H54 (cell line): ENCODE data around the gene AGPS.
"Not testable (repeated sequence)": the region's sequence is repeated elsewhere in the genome, so short reads cannot be mapped to it uniquely, and the experiment has no call there.

ENCODE experiments used
- DNase-seq: peaks from one replicate; pipeline ENCODE4 v3.0.0; 2011; ENCODE audit warnings: low spot score, mixed read lengths; ENCODE audit not compliant: insufficient read length
- FAIRE-seq: peaks from 3 replicates; lab custom pipeline; 2011; peaks lifted over from hg19 to GRCh38; lab: Jason Lieb, UNC
- POLR2A ChIP-seq: IDR thresholded peaks from 2 replicates; pipeline ENCODE4 v1.6.1; 2011; ENCODE audit warnings: low read depth, mild to moderate bottlenecking, low read length

Gene AGPS

DNA sequence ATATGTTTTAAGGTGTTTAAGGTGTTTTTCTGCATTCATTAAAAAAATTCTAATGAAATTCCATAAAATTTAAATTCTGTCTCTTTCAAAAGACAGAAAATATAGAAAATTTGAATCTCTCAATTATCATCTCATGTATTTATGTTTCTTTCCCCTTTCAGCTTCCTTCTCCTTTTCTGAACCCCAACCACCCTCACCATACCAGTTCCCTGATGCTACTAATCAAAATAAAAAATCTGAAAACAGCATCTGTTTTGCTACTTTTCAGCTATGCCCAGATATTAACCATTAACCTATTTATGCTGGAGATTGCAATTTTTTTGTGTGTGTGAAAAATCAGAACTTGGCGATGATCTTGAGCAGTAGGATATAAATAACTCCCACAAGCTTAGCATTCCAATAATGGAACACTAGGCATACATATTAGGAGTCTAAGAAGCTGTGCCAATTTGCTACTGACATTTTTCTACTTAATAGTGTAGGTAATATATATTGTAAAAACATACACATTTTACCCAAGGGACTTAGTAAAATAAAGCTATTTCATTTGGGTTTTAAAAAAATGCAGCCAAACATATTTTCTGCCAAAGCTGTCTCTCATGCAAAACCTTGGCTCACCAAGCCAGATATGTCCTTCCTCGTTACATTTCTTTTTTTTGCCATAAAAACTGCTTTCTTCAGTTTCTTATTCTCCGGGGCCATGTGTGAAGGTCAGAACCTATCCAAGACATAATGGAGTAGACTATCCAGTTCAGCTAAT, 32.6 kb upstream of the AGPS start:
- no peak for TF ChIP-seq POLR2A
- FAIRE-seq: no peak
- no peak for DNase-seq

DNA sequence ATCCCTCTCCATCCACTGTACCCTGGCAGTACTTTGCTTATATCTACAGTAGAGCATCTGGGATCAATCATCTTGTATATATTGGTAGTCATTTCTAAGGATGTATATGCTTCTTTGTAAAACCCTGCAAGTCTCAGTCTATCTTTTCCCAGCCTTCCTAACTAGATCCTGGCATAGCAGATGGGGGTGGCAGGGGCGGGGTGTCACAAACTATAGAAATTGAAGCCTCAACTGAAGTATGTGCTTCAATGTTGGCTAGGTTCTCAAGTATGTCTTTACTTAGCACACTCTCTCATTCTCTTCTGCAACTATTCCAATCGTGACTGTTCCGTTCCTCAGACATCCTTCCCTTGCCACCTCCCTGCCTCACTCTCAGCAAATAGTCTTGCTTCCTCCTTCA, 30.1 kb upstream of the AGPS start:
- no peak for FAIRE-seq
- TF ChIP-seq POLR2A: no peak
- no peak for DNase-seq

DNA sequence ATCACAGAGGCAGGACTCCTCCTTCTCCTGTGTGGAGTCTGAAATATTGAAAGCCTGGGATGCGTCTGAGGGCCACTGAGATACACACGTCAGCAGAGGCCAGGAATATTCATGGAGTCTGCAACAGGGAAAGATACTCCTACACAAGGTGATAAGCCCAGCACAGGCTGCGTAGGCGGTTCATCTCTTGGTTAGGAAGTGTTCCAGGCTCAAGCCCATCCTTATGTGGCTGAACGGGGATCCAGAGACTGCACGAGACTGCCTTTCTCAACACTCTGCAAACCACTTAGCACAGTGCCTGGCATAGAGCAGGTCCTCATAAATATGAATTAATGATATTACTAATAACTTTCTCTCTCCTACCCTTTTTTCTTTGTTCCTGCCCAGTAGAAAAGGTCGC, 29.2 kb upstream of the AGPS start:
- no peak for TF ChIP-seq POLR2A
- DNase-seq: no peak
- no peak for FAIRE-seq

DNA sequence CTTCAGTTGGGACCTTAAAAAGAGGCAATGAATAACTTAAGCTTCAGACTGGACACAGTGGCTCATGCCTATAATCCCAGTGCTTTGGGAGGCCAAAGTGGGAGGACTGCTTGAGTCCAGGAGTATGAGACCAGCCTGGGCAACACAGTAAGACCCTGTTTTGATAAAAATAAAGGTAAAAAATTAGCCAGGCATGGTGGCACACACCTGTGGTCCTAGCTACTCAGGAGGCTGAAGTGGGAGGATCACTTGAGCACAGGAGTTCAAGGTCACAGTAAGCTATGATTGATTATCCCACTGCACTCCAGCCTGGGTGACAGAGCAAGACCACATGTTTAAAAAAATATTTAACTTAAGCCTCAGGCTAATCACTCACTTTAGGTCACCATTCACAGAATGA, 26.8 kb upstream of the AGPS start:
- not testable (repeated sequence) for FAIRE-seq, DNase-seq

DNA sequence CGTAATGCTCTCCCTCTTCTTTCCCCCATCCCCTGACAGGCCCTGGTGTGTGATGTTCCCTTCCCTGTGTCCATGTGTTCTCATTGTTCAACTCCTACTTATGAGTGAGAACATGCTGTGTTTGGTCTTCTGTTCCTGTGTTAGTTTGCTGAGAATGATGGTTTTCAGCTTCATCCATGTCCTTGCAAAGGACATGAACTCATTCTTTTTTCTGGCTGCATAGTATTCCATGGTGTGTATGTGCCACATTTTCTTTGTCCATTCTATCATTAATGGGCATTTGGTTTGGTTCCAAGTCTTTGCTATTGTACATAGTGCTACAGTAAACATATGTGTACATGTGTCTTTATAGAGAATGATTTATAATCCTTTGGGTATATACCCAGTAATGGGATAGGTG, 24.6 kb upstream of the AGPS start:
- not testable (repeated sequence) for FAIRE-seq, DNase-seq

DNA sequence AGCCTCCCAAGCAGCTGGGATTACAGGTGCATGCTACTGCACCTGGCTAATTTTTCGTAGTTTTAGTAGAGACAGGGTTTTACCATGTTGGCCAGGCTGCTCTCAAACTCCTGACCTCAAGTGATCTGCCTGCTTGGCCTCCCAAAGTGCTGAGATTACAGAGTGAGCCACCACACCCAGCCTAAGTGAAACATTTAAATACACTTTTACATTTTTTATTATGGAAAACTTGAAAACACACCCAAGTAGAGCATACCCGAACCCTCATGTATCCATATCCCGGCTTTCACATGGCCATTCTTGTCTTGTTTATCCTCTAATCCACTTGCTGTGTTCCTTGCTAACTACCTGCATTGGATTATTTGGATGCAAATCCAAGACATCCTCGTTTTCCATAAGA, 13.2 kb upstream of the AGPS start:
- no peak for TF ChIP-seq POLR2A
- DNase-seq: no peak
- no peak for FAIRE-seq

DNA sequence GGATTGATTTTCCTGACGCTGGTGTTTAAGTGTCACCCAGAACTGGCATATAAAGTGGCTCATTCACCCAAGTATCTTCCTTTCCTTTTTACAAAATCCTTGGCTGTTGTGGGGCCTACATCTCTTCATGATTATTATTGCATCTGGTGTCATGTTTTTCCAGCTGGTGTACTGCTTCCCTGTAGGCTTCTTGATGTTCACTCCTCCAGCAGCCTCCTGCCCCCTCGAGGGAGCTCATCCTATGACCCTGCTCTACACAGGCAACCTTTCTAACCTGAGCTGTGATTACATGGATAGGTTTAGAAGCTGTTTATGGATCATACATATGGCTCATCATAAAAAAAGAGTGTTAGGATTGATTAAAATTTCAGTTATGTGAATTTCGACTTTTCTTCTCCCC, 12.4 kb upstream of the AGPS start:
- DNase-seq: no peak
- no peak for TF ChIP-seq POLR2A
- no peak for FAIRE-seq

DNA sequence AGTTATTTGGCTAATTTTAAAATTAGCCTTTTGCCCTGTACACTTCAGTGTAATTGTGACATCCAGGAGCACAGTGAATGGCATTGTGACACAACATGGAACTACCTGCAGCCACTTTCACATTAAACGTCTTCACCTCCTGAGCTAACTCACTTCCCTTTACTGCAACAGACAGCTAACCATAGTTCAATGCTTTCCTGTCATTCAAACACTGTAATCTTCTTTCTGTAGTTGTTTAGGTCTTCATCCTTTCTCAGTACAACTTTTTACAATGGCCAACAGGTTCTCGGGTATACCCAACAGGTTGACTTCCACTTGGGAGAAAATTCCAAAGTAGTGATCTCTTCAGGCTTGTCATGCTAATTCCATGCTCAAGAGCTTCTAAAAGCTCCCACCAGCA, 8.6 kb upstream of the AGPS start:
- DNase-seq (no peak), FAIRE-seq (peak; percentile 11)
- no peak for TF ChIP-seq POLR2A

DNA sequence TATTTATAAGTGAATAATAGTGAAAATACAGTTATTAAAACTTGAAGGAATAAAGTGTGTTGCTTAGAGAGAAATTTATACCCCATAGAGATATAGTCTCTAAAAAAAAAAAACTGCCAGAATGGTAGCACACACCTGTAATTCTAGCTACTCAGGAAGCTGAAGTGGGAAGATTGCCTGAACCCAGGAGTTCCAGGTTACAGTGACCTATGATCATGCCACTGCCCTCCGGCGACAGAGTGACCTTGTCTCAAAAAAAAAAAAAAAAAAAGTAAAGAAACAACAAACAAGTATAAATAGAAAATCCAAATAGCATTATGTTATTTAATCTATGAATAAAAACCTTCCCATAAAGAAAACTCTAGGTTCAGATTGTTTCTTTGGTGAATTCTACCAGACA, 7.4 kb upstream of the AGPS start:
- TF ChIP-seq POLR2A: no peak
- DNase-seq (no peak), FAIRE-seq (no peak)

DNA sequence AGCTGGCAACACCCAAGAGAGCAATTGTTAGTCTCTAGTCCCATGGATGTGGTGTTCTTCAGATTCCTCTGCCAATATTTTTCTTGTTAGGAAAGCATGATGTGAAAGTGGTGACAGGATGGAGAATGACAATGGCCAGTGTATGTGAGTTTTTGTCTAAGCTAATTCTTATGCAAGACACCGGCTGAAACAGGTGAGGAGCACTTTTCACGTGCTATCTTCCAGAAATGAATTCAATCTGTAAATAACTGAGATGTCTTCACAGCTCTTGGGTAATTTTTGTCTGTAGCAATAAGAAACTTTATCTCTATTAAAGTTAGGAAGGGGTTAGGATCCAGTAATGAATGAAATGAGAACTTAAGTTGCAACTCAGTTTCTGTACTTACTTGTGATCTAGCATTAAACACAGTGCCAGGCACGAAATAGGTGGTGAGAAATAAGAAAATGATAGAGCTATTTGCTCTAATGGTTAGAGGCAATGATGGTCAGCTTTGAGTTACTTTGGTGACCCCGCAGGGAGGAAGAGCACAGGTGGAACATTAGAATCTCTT, 676 bp upstream of the AGPS start:
- DNase-seq (no peak), FAIRE-seq (peak; percentile 58)
- no peak for TF ChIP-seq POLR2A

DNA sequence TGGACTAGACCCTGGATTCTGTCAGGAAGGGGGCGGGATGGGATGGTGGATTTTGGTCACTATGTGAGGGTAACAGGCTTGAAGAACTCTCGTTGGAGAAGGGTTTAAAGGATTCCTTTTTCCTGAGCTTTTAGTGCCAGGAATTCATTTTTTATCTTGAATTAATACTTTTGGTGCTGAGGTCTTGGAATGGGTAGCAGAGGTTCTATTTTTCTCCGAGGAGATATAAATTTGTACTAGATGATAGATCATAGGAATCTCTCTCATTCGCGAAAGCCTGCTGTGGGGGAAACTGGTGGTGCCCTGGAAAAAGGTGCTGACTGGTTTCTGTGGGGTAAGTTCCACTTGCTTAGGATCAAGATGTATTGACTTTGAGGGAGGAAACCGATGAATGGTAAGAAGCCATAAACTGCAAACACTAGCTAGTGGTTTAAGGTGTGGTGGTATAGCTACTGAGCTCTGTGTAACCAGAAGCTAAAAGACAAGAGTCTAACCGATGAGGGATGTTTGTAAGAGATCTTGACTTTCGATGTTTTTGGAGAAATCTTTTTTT, 706 bp downstream of the AGPS start:
- FAIRE-seq (peak; percentile 74), DNase-seq (no peak)
- TF ChIP-seq POLR2A: no peak

DNA sequence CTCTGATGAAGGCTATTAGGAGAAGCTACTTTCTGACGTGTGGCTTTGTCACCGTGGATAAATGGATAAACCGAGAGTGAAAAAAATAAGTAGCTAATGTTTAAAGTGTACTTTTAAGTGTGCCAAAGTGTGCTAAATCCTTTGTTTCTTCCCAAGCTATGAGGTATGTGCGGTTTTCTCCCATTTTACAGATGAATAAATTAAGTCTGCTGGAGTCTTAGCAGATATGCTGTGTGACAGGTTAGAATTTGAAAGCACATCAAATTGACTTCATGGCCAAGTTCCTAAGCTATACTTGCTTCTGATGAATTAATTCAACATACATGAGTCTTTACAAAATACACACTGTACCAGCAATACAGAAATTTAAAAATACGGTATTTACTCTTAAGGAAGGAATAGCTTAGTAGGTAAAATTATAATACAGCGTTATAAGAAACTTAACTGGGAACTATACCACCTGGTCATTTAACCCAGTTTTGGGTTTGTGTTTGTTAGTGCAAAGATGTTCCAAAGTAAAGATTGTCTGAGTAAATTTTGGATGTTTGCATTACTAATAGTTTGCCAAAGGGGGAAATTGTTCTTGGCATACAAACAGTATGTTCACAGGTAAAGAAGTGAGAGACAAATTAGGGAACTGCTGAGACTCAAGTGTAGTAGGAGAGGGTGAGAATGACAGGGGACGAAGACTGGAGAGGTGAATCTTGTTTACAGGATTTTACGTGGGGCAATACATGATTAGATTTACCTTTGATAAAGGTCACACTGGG, 1.4 kb downstream of the AGPS start:
- no peak for TF ChIP-seq POLR2A
- DNase-seq (no peak), FAIRE-seq (no peak)

DNA sequence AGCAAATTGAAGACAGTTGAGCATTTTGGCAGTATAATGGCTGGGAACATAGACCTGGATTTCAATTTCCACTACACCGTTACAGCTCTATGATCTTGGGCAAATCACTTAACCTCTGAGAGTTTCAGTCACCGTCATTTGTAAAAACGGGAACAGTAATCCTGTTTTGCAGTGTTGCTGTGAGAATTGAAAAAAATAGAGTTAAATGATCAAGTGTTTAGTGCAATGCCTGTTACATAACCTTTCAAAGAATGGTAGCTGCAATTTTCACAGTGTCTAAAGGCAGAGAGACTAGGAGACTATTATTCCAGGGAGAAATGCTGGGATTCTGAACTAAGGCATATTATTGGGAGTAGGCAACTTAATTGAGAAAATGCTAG, 2.0 kb downstream of the AGPS start:
- no peak for TF ChIP-seq POLR2A
- FAIRE-seq (peak; percentile 41), DNase-seq (no peak)

DNA sequence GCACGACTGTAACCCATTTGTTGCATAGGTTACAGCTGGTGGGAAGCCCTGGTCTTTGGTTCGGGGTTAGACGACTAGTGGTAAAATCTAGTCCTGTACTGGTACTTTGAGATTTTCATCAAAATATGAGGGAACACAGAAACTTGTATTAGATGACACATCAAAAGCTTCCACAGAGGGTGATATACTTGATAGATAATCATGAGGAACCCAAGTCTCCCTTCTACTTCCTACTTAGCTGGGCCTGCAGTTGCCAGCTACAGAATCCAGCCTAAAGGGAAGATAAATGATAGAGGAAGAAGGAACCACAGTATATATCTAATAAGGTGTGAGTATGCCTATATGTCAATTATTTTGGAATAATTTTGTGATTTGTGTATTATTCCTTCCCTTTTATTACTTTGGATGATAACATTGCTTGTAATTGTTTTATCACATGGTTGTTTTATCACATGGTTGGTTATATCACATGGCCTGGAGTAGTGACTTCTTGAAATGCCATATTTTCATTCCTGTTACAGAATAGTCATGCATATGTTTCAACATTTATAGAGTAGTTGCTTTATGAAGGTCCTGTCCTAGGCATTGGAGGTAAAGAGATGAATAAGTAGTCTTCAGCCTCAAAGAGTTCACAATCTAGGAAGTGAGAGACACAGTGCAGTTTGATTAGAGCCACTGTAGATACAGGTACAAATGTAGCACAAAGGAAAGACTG, 2.9 kb downstream of the AGPS start:
- TF ChIP-seq POLR2A: no peak
- no peak for DNase-seq
- peak; percentile 69 for FAIRE-seq
